HG02798 (cell line): Measurements from ENCODE around the gene MRE11.
A peak's percentile ranks its signal among the peaks of the same experiment; 100 is the strongest.
"Not testable (repeated sequence)": the region's sequence is repeated elsewhere in the genome, so short reads cannot be mapped to it uniquely, and the experiment has no call there.

Experiments used
- ATAC-seq: cut with Tn5 transposase; IDR thresholded peaks from one replicate; pipeline ENCODE4 v1.9.1; 2021; ENCODE audit warnings: mild to moderate bottlenecking; ENCODE audit not compliant: unreplicated experiment, poor library complexity

Gene MRE11

GRCh38 chr11:94507485-94507884 is 13.8 kb upstream of the MRE11 start:
- ATAC-seq = no peak

GRCh38 chr11:94506513-94506912 is 12.9 kb upstream of the MRE11 start:
- ATAC-seq = not testable (repeated sequence)

GRCh38 chr11:94504689-94505293 is 11.1 kb upstream of the MRE11 start:
- ATAC-seq = no peak

- no peak for ATAC-seq
These were observed 7.9 kb upstream of the MRE11 start for GRCh38 chr11:94501522-94501921.

GRCh38 chr11:94500181-94500580 is 6.5 kb upstream of the MRE11 start:
- no peak for ATAC-seq

GRCh38 chr11:94494126-94494680 is 559 bp upstream of the MRE11 start:
- peak; percentile 64 for ATAC-seq

- no peak for ATAC-seq
These were observed 7.6 kb downstream of the MRE11 start for GRCh38 chr11:94486068-94486467.

- no peak for ATAC-seq
These were observed 12.3 kb downstream of the MRE11 start for GRCh38 chr11:94481342-94481741.

- no peak for ATAC-seq
These were observed 16.0 kb downstream of the MRE11 start for GRCh38 chr11:94477624-94478023.

GRCh38 chr11:94472916-94473799 is 20.5 kb downstream of the MRE11 start:
- peak; percentile 92 for ATAC-seq

- ATAC-seq = peak; percentile 82
These were observed 24.2 kb downstream of the MRE11 start for GRCh38 chr11:94469416-94469815.

- no peak for ATAC-seq
These were observed 34.1 kb downstream of the MRE11 start for GRCh38 chr11:94459576-94459975.

- ATAC-seq = peak; percentile 49
These were observed 36.3 kb downstream of the MRE11 start for GRCh38 chr11:94457118-94458029.

- ATAC-seq = no peak
These were observed 37.8 kb downstream of the MRE11 start for GRCh38 chr11:94455861-94456260.

- ATAC-seq = no peak
These were observed 39.3 kb downstream of the MRE11 start for GRCh38 chr11:94454301-94454700.

GRCh38 chr11:94452988-94453387 is 40.7 kb downstream of the MRE11 start:
- no peak for ATAC-seq

GRCh38 chr11:94450048-94450447 is 43.6 kb downstream of the MRE11 start:
- no peak for ATAC-seq

- ATAC-seq = no peak
These were observed 44.2 kb downstream of the MRE11 start for GRCh38 chr11:94449437-94449836.

GRCh38 chr11:94449029-94449428 is 44.6 kb downstream of the MRE11 start:
- ATAC-seq = no peak

- no peak for ATAC-seq
These were observed 46.5 kb downstream of the MRE11 start for GRCh38 chr11:94447149-94447548.
